Measurements from ENCODE around the gene STARD13. TPM values are rescaled to one million over a fixed set of nuclear protein-coding genes. Genes with fewer than 3 reads are reported as not detected.
A peak's percentile ranks its signal among the peaks of the same experiment; 100 is the strongest.

Gene STARD13
- total RNA-seq, 1 donor, result 52.2 TPM

GRCh38 chr13:33284031-33284430 lies 1.5 kb downstream of the STARD13 start:
- no peak for DNase-seq (ENCODE audit: low read depth)
- peak overlapping the region; percentile 96 for H3K4me3 ChIP-seq (ENCODE audit: low read depth, low read length)
- no peak for TF ChIP-seq CTCF (IDR thresholded peaks at IDR 0.05; ENCODE audit: insufficient read depth, low read depth, low read length)

GRCh38 chr13:33283195-33283911 lies 2.2 kb downstream of the STARD13 start:
- no peak for DNase-seq (ENCODE audit: low read depth)
- peak overlapping the region; percentile 96 for H3K4me3 ChIP-seq (ENCODE audit: low read depth, low read length)
- TF ChIP-seq CTCF (IDR thresholded peaks at IDR 0.05; ENCODE audit: insufficient read depth, low read depth, low read length), result no peak

GRCh38 chr13:33281951-33282595 lies 3.5 kb downstream of the STARD13 start:
- DNase-seq (ENCODE audit: low read depth), result no peak
- no peak for TF ChIP-seq CTCF (IDR thresholded peaks at IDR 0.05; ENCODE audit: insufficient read depth, low read depth, low read length)
- H3K4me3 ChIP-seq (ENCODE audit: low read depth, low read length), result peak overlapping the region; percentile 96

- no peak for DNase-seq (ENCODE audit: low read depth)
- no peak overlapping the region for H3K4me3 ChIP-seq (ENCODE audit: low read depth, low read length)
- no peak for TF ChIP-seq CTCF (IDR thresholded peaks at IDR 0.05; ENCODE audit: insufficient read depth, low read depth, low read length)
Observed at GRCh38 chr13:33280923-33281322, 4.6 kb downstream of the STARD13 start.

- TF ChIP-seq CTCF (IDR thresholded peaks at IDR 0.05; ENCODE audit: insufficient read depth, low read depth, low read length), result no peak
- H3K4me3 ChIP-seq (ENCODE audit: low read depth, low read length), result no peak overlapping the region
- DNase-seq (ENCODE audit: low read depth), result no peak
Observed at GRCh38 chr13:33280279-33280905, 5.2 kb downstream of the STARD13 start.

- no peak overlapping the region for H3K4me3 ChIP-seq (ENCODE audit: low read depth, low read length)
- TF ChIP-seq CTCF (IDR thresholded peaks at IDR 0.05; ENCODE audit: insufficient read depth, low read depth, low read length), result no peak
- DNase-seq (ENCODE audit: low read depth), result no peak
Observed at GRCh38 chr13:33279414-33280278, 5.9 kb downstream of the STARD13 start.
